Effector CD8-positive, alpha-beta T cell (primary cell): ENCODE data around the gene EMSY.
"Not testable (repeated sequence)": the region's sequence is repeated elsewhere in the genome, so short reads cannot be mapped to it uniquely, and the experiment has no call there.

ENCODE experiments used
- DNase-seq: peaks from one replicate; lab custom pipeline; 2025; lab: John Stamatoyannopoulos, UW
- total RNA-seq, 4 experiments: gene quantifications; one replicate each; lab custom pipeline; 2026; lab: John Stamatoyannopoulos, UW

The EMSY gene, protein sequence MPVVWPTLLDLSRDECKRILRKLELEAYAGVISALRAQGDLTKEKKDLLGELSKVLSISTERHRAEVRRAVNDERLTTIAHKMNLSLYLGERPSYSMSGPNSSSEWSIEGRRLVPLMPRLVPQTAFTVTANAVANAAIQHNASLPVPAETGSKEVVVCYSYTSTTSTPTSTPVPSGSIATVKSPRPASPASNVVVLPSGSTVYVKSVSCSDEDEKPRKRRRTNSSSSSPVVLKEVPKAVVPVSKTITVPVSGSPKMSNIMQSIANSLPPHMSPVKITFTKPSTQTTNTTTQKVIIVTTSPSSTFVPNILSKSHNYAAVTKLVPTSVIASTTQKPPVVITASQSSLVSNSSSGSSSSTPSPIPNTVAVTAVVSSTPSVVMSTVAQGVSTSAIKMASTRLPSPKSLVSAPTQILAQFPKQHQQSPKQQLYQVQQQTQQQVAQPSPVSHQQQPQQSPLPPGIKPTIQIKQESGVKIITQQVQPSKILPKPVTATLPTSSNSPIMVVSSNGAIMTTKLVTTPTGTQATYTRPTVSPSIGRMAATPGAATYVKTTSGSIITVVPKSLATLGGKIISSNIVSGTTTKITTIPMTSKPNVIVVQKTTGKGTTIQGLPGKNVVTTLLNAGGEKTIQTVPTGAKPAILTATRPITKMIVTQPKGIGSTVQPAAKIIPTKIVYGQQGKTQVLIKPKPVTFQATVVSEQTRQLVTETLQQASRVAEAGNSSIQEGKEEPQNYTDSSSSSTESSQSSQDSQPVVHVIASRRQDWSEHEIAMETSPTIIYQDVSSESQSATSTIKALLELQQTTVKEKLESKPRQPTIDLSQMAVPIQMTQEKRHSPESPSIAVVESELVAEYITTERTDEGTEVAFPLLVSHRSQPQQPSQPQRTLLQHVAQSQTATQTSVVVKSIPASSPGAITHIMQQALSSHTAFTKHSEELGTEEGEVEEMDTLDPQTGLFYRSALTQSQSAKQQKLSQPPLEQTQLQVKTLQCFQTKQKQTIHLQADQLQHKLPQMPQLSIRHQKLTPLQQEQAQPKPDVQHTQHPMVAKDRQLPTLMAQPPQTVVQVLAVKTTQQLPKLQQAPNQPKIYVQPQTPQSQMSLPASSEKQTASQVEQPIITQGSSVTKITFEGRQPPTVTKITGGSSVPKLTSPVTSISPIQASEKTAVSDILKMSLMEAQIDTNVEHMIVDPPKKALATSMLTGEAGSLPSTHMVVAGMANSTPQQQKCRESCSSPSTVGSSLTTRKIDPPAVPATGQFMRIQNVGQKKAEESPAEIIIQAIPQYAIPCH (N-terminal part only)
- 42.4 to 65.3 (median 55.3) reads per million in 4 experiments for total RNA-seq

DNA sequence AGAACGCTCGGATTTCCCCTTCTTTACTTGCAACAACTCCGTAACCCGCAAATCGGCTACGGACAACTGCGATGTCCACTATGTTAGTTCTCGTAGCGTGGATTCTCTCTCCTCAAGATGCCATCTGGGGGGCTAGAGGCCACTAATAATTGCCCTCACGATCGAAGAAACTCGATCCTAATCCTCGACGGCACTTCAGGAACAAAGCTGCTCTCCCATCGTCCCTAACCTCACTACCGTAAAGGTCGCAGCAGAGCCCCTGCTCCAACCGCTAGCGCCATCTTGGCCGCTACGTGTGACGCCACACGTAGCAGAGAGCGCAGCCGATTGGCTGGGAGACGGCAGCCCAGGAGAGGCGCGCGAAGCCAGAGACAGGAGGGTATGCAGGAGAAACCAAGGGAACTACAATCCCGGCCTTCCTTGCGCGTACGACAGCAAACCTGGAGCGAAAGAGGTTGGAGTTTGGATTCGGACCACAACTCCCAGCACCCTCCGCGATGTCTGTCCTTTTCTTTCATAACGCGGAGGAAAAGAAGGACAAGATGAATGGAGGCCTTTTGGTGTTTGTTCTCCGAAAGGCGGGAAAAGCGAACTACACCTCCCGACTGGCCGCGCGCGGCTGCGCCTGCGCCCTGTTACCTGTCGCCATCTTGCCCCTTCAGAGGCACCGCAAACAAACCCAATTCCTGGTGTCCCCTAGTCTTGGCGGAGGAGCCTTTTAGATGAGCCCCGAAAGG, at the start of gene EMSY:
EMSY (plus strand) TSS at position 635 of the 737 bp plus-strand sequence. CDS start 1,921 bp downstream, outside the sequence.
- peak; percentile 87 for DNase-seq

DNA sequence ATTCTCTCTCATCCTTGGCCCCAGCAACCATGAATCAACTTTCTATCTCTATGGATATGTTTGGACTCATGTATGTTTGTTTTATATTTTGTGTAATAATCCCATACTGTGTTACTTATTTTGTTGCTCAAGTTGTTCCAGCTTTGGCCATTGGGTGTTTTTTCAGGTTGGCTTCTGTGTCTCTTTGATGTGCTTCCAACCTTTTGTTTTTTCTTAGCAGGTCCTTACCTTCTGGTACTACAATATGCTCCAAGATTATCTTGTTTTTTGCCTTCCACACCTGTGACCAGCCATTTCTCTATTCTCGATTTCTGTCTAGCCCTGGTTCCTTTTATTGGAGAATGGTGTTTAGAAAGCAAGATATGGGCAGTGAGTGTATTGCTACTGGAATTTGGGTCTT, 49.5 kb upstream of the EMSY start:
- no peak for DNase-seq

DNA sequence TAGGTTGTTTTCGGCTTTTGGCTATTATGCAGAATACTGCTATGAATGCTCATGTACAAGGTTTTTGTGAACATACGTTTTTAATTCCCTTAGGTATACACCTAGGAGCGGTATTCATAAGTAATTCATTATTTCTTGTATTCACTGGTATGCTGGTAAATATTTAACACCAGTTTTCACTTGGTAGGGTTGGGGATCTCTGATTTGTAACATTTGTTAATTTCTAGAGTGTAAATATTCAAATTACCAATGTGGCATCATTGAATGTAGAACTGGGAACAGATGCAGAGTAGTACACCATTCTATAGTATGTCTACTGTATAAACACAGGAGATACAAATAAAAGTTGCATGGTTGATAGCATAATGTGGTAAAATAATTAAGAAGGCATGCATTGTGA, 47.4 kb upstream of the EMSY start:
- no peak for DNase-seq

DNA sequence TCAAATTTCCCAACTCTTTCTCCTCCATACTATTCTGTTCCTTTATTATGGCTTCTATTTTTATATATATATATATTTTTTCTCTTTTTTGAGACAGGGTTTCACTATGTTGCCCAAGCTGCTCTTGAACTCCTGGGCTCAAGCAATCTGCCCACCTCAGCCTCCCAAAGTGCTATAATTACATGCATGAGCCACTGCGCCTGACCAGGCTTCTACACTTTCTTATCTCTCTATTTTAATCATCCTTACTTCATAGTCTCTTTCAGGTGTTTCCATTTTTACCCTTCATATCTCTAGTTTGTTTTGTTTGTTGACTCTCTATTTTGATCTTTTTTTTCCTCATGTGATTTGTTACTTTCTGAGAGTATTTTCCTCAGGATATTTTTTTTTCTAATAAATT, 43.9 kb upstream of the EMSY start:
- no peak for DNase-seq

DNA sequence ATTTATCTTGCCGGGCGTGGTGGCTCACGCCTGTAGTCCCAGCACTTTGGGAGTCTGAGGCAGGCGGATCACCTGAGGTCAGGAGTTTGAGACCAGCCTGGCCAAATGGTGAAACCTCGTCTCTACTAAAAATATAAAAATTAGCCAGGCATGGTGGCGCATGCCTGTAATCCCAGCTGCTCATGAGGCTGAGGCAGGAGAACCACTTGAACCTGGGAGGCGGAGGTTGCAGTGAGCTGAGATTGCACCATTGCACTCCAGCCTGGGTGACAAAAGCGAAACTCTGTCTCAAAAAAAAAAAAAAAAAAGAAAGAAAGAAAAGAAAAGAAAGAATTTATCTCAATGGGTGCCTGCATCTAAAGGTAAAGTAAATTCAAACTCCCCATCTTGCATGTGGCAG, 43.3 kb upstream of the EMSY start:
- DNase-seq, result not testable (repeated sequence)

DNA sequence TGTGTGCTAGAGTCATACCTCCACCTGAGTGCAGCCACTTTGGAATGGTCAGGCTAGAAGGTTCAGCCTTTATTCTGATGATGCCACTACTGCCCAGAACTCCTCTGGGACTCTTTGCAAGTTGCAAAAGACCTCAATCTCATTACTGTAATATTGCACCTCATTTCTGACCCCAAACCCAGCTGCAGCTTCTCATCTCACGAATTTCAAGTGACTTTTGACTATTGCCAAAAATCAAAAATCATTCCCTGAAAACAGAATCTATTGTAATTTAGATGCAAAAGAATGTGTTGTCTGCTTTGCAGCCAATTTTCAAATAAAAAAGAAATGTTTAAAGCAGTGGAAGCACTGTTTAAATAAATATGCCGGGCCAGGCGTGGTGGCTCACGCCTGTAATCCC, 38.5 kb upstream of the EMSY start:
- no peak for DNase-seq

DNA sequence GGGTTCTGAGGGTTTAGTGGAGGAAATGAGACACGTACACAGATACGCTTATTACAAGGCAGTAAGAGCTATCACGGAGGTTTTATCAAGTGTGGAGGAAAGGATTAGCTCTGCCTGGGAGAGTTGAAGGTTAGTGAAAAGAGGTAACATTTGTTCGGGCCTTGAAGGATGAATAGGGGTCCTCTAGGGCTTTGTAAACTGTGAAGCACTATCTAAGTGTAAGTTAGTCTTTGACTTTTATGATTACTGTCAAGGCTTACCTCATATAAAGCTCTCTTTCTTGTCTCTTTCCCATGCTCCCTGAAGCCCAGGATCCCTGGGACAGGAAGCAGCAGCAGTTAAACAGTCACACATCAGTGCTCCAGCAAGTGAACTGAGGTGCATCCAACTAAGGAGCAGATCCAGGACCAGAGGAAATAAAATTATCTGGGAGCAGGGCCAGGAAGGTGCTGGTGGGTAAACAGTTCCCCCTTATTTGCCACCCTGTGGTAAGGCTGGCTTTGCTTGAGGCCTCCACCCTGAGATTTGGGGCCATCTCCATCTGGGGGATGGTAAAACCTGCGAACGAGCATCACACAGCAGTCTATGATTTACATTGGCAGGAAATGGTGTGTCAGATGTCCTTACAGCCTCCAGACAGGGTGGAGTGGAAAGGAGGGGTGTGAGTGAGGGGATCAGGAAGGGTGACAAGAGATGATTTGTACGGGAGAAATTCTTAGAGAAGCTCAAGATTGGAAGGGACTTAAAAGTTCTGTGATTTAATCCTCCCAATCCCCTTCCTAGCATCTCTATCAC, 36.5 kb upstream of the EMSY start:
- no peak for DNase-seq

DNA sequence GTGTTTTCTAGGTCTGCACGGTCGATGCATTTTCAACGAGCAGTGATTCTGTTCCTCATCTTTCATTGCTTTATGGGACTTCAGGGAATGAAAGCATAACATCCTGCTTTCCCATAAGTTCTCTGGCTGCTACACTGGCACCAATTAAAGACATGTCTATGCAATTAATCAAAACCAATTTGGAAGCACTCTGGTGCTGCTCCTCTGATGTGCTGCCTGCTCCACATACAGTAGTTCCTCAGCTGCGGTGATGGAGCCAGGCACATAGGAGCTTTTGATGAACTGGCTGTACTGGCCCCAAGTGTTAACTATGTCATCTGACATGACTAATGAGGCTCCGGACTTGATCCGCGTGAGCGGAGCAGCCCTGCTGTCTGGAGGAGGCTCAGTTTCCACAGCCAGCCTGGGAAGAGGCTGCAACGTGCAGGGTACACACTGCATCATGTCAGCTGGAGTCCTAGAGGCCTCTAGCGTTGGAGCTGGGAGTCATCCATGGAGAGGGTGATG, 33.9 kb upstream of the EMSY start:
- DNase-seq, result no peak

DNA sequence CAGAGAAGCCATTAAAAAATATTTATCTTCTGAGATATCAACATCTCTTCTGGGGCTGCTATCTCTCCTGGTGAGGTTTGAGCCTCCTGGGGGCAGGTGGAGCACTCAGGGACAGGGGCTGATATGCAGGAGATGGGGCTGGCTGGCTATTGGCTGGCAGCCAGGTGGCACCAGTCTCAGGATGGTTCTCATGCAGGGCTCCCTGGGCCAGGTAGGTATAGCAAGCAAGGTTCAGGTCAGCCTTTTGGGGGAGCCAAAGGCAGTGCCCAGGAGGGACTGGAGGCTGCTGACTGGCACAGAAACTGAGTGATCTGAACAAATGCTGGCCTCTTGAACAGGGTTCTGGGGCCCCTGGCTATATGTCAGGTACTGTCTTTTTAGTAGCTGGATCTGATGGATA, 29.7 kb upstream of the EMSY start:
- DNase-seq, result no peak

DNA sequence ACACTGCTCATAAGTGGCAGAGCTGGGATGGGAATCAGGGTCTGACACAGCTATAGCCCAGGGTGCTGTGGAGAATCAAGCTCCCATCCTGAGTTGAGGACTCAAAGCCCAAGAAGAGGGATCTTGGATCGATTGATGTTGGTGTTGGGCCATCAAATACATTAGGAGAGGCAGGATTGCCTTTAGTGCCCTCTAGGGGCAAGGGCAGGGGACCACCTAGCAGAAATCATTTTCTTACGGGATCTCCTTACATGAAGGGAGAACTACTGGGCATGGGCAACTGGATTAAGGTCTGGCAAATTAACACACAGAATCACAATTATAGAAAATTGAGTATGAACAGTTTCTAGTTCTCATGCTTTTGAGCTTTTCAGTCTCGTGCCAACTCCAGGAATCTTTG, 24.9 kb upstream of the EMSY start:
- DNase-seq, result no peak

DNA sequence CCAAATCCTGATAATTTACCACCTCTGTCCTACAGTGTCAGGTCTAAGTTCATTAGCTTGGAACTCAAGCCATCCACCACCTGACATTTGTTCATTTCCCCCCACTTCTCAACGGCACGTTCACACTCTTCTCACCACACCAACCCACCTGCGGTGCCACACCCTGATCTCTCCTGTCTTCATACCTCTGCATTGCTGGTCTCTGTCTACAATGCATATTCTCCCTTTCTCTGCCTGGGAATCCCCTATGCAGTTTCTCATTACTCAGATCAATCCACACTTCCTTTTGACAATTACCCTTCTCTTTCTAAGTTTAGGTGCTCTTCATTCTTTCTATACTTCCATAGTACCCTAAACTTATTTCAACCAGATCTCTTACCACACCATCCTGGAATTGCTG, 20.4 kb upstream of the EMSY start:
- DNase-seq, result no peak

DNA sequence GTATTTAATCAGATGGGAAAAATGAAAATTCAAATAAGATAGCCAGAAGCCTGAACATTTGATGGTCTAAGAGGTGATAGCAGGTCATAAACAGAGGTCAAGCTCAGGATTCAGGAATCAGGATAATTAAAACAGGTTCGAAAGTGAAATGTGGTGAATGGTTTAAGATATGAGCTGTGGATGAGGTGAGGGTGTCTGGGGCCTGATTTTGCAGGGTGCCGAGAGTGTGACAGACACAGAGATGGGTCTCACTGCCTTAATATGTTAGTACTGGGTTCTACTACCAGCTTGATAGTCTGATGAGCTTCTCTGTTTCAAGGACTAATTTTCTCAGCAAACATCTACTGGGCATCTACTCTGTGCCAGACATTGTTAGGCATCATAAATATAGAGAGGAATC, 19.9 kb upstream of the EMSY start:
- DNase-seq, result no peak

DNA sequence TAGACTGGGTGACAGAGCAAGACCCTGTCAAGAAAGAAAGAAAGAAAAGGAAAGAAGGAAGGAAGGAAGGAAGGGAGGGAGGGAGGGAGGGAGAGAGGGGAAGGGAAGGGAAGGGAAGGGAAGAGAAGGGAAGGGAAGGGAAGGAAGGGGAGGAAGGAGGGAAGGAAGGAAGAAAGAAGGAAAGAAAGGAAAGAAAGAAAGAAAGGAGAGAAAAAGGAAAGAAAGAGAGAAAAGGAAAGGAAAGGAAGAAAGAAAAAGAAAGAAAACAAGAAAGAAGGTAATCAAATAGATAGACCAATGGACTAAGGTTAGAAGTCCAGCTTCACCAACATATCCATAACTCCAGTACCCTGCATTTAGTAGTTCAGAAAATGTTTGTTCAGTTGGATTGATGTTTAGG, 18.2 kb upstream of the EMSY start:
- no peak for DNase-seq

DNA sequence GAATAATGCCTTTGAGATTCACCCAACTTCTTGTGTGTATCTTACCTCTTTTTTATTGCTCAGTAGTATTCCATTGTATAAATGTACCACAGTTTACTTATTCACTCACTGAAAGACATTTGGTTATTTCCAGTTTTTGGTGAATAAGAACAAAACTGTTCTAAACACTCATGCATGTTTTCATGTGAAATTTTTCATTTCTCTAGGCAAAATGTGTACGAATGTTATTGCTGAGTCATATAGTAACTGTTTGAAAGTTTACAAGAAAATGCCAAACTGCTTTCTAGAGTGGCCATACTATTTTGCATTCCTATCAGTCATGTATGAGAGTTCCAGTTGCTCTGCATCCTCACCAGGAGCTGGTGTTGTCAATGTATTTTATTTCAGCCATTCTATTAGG, 8.8 kb upstream of the EMSY start:
- no peak for DNase-seq

DNA sequence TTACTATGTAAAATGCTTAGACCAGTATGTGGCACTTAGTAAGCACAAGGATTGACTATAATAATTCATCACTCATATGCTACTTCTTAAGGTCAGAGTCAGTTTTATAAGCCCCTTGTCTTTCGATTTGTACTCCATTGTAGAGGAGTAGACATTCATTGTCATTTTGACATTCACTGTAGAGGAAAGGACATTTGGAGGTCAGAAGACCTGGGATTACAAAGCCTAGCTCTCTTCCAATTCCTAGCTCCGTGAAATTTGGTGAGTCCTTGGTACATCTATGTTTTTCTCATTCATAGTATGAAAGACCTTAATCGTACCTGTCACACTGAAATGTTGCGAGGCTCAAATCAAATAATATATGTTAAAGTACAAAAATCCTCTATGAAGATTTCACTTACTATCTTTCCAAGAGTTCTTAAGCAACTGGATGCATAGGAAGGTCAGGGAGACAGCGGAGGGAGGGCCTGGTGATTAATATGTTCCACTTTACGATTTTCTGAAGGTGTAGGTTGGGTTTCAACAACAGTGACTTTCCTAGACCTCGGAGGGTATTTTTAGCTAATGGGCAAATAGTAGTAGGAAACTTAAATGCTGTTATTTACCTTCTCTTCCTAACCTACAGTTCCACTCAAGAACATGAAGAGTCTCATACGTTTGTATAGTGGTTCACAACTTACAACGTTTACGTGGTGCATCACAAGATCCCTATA, 1.4 kb upstream of the EMSY start:
- no peak for DNase-seq

DNA sequence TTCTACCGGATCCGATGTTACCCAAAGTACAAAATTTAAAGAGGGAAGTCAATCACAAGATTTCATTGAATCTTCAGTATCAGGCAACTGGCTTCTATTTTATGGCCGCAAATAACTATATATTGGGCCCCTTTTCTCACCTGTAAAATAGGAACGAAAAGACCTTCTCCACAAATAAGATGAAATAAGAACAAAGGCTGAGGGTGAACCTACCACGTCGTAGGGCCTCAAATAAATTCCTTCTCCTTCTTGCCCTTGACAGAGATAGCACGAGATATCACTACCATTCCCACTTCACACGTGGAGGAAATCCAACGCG, 794 bp upstream of the EMSY start:
- DNase-seq, result no peak

DNA sequence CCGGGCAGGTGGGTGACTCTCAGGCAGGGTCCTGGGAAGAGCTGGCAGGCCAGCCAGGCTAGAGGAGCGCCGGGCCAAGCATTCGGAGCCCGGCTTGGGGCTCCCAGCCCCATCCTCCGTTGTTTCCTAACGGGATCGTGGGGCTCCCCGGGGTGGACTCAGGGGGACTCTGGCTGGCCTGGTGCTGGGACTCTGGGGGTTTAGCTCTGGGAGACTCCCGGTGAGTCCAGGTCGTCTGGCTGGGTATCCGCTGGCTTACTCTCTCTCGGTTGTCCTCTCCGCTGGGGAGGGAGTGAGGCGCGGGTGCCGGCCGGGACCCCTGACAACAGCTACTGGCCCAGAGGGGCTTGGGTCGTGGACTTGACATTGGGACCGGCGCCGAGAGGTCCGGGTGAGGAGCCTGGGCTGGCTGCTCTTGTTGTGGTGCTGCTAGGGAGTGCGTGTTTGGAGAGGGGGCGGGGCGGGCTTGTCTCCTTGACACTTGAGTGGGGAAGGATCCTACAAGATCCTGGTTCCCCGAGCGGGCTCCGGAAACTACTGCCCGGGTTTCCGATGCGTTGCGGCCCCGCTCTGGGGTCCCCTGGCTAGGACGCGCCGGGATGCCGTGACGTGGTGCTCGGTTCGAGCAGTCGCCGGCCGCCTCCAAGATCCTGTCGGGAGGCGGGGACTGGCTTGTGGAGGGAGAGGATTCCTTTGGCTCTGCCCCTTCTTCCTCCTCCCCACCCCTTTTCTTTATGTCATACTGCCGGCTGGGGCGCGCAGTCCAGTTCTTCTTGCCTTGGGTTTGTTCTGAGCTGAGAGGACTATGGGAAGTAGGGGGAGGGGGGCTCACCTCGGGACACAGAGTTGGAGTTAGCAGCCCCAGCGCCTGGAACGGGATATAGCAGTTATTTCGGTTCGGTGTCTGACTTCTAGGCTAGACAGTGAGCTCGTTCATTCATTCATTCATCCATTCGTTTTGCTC, 585 bp downstream of the EMSY start:
- DNase-seq, result peak; percentile 28

DNA sequence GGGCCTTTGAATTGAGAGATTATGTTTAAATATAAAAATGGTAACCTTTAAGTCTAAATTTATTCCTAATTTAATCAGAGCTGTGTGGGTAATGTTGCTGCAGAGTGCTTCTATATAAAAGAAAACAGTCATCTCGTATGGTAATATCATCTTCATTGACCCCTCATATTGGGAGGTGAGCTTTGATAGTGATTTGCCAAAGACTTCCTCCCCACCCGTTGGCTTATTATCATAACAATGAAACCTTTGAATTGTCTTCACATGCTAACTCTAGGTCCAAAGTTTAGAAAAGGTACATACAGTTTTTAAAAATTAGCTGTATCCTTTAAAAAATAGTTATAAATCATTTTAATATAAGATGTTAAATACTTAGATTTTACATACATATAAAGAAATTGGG, 3.7 kb downstream of the EMSY start:
- no peak for DNase-seq

DNA sequence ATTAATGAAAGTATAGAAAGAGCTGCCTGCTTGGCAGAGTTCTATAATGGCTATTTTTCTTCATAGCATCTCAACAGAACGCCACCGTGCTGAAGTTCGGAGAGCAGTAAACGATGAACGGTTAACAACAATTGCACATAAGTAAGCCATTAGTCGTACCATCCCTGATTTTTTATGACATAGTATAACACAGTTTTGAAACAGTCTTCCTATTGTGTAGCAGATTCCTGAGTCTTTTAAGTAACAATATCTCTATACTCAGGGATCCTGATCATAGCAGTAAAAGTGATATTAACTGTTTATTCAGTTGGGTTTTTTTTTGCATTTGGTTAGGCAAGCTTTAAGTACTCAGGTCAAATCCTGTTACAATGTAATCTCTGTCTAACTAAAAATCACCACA, 8.4 kb downstream of the EMSY start:
- DNase-seq, result no peak
